A673 (cell line): ENCODE results near the gene SEC14L6. TPM values are rescaled to one million over a fixed set of nuclear protein-coding genes. Genes with fewer than 3 reads are reported as not detected.
"Not testable (repeated sequence)": the region's sequence is repeated elsewhere in the genome, so short reads cannot be mapped to it uniquely, and the experiment has no call there.

ENCODE experiments used
- BruUV-seq: library from RNA; stranded (reverse); fragments of 400-500 nt; replicated peaks from 2 replicates; lab custom pipeline; 2021; lab: Mats Ljungman, UMichigan
- CTCF ChIA-PET: fragments of 300-600 bp; sonication (Branson Sonifier 250); formaldehyde crosslinking; loops from one replicate; lab custom pipeline; 2022; ENCODE audit warnings: antibody characterized with exemption; lab: Charles Lee
- POLR2A ChIA-PET: fragments of 300-600 bp; sonication (Branson Sonifier 250); formaldehyde crosslinking; loops from one replicate; lab custom pipeline; 2022; ENCODE audit warnings: antibody characterized with exemption; ENCODE audit not compliant: low non-redundant PET; lab: Charles Lee
- DNase-seq: peaks from one replicate; pipeline ENCODE4 v3.0.0-alpha.2; 2015; ENCODE audit warnings: low spot score
- H3K27ac ChIP-seq: fragments of 200-600 bp; sonication (generic); 2 replicates; pipeline ENCODE4 v1.5.1; 2016; ENCODE audit warnings: mixed run types, low read depth, mild to moderate bottlenecking, mixed read lengths, antibody characterized with exemption, low read length; ENCODE audit not compliant: poor library complexity, severe bottlenecking
- H3K27me3 ChIP-seq: fragments of 200-600 bp; sonication (generic); replicated peaks from 2 replicates; pipeline ENCODE4 v1.6.1; 2017; ENCODE audit warnings: mixed run types, low read depth, mild to moderate bottlenecking, mixed read lengths, antibody characterized with exemption, low read length; ENCODE audit not compliant: insufficient read depth, poor library complexity
- H3K36me3 ChIP-seq: fragments of 200-600 bp; sonication (generic); 2 replicates; pipeline ENCODE4 v1.6.1; 2016; ENCODE audit warnings: mixed run types, mild to moderate bottlenecking, mixed read lengths, antibody characterized with exemption, low read length; ENCODE audit not compliant: insufficient read depth, poor library complexity, severe bottlenecking
- H3K4me1 ChIP-seq: fragments of 200-600 bp; sonication (generic); 2 replicates; pipeline ENCODE4 v1.6.1; 2017; ENCODE audit warnings: mixed run types, mild to moderate bottlenecking, mixed read lengths, antibody characterized with exemption, low read length; ENCODE audit not compliant: insufficient read depth, poor library complexity, severe bottlenecking
- H3K4me3 ChIP-seq: fragments of 200-600 bp; sonication (generic); 2 replicates; pipeline ENCODE4 v1.5.1; 2016; ENCODE audit warnings: low read depth, mixed run types, mild to moderate bottlenecking, mixed read lengths, low read length; ENCODE audit not compliant: poor library complexity, severe bottlenecking
- H3K9me3 ChIP-seq: fragments of 200-600 bp; sonication (generic); 2 replicates; pipeline ENCODE4 v1.6.1; 2016; ENCODE audit warnings: mixed run types, low read depth, mild to moderate bottlenecking, mixed read lengths, antibody characterized with exemption, low read length; ENCODE audit not compliant: poor library complexity, severe bottlenecking
- EZH2 ChIP-seq: fragments of 200-600 bp; sonication (generic); IDR thresholded peaks from 2 replicates; pipeline ENCODE4 v1.6.1; 2017; ENCODE audit warnings: borderline replicate concordance, low read depth, mild to moderate bottlenecking, mixed read lengths, antibody characterized with exemption, low read length; ENCODE audit not compliant: poor library complexity, severe bottlenecking
- intact Hi-C: fragments of 100-400 bp; cut with micrococcal nuclease; formaldehyde crosslinking; loops from one replicate; pipeline ENCODE4 v1.10.0; 2022; ENCODE audit not compliant: unreplicated experiment
- total RNA-seq: library from RNA; stranded (reverse); gene quantifications from 2 replicates; pipeline ENCODE4 v1.2.3, GENCODE V29; 2021
- TF ChIP-seq, protein P1 (sequence below): fragments of 300-800, 200-600 bp; sonication (generic); conservative IDR thresholded peaks from 2 replicates; pipeline ENCODE4 v1.5.1; 2017; ENCODE audit warnings: low read depth, mild to moderate bottlenecking, antibody characterized with exemption, low read length, moderate library complexity, mixed read lengths

Gene SEC14L6
- total RNA-seq, 1 experiment from 2014 or later, result not detected

DNA sequence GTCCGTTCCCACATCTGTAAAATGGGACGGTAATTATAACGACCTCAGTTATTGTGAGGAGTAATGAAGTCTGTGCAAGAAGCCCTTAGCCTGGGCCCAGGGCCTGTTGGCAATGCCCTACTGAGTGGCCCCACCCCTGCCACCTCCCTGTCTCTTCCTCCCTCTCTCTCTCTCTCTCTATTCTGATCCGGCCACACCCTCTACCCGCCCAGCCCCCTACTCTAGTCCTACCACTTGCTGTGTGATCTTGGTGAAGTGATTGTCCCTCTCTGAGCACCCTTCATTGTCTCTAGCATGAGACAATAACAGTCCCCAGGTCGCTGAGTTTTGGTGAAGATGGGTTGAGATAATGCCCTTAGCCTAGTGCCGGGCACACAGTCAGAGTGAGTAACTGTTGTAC lies 7.4 kb upstream of the SEC14L6 start:
- H3K9me3 ChIP-seq, result no peaks in the 10 kb centered on the region
- BruUV-seq, result no TSS peak
- intact Hi-C loops, result no loop called here

DNA sequence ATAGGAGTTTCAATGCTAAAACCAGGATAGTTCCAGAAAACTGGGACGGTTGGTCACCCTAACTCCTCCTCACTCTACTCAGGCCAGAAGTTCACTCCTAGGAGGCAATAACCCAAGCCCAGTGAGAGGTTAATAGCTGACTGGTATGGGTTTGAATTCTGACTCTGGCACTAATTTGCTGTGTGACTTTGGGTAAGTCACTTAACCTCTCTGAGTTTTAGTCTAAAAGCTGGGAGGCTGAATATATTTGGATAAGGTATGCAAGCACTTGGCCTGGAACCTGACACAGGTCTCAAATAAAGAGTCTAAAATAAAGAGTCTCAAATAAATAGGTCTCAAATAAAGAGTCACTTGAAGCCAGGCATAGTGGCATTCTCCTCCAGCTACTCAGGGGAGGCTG lies 6.2 kb upstream of the SEC14L6 start:
- CTCF ChIA-PET, result no interaction called here
- H3K36me3 ChIP-seq, result no peaks in the 10 kb centered on the region

More for the DNA sequence above, 7.4 kb upstream of the SEC14L6 start:
- no peaks in the 10 kb centered on the region for H3K36me3 ChIP-seq
- no peak overlapping the region for H3K27ac ChIP-seq
- ChIA-PET POLR2A (no interaction called here), CTCF (no interaction called here)
- H3K4me1 ChIP-seq, result no peaks in the 10 kb centered on the region
- DNase-seq, result no peak
- H3K27me3 ChIP-seq, result no peaks in the 10 kb centered on the region
- TF ChIP-seq, protein P1, sequence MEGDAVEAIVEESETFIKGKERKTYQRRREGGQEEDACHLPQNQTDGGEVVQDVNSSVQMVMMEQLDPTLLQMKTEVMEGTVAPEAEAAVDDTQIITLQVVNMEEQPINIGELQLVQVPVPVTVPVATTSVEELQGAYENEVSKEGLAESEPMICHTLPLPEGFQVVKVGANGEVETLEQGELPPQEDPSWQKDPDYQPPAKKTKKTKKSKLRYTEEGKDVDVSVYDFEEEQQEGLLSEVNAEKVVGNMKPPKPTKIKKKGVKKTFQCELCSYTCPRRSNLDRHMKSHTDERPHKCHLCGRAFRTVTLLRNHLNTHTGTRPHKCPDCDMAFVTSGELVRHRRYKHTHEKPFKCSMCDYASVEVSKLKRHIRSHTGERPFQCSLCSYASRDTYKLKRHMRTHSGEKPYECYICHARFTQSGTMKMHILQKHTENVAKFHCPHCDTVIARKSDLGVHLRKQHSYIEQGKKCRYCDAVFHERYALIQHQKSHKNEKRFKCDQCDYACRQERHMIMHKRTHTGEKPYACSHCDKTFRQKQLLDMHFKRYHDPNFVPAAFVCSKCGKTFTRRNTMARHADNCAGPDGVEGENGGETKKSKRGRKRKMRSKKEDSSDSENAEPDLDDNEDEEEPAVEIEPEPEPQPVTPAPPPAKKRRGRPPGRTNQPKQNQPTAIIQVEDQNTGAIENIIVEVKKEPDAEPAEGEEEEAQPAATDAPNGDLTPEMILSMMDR, result no peak
- no peak for TF ChIP-seq EZH2
- no peak overlapping the region for H3K4me3 ChIP-seq

DNA sequence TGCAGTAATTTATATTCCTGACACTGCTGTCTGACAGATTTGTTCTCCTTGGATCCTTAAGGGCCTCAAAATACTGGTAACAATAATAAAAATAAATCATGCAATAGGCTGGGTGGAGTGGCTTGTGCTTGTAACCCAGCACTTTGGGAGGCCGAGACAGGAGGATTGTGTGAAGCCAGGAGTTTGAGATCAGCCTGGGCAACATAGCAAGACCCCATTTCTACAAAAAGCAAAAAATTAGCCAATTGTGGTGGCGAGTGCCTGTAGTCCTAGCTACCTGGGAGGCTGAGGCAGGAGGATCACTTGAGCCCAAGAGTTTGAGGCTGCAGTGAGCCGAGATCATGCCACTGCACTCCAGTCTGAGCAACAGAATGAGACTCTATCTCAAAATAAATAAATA lies 5.3 kb upstream of the SEC14L6 start:
- H3K9me3 ChIP-seq, POLR2A ChIA-PET, H3K4me1 ChIP-seq, H3K4me3 ChIP-seq, CTCF ChIA-PET, H3K36me3 ChIP-seq, intact Hi-C loops, DNase-seq, H3K27me3 ChIP-seq, BruUV-seq, H3K27ac ChIP-seq: not testable (repeated sequence)

More for the DNA sequence above, 6.2 kb upstream of the SEC14L6 start:
- no peak overlapping the region for H3K4me3 ChIP-seq
- H3K27ac ChIP-seq, result no peak overlapping the region
- no TSS peak for BruUV-seq
- H3K9me3 ChIP-seq, result no peaks in the 10 kb centered on the region
- H3K27me3 ChIP-seq, result no peaks in the 10 kb centered on the region
- POLR2A ChIA-PET, result no interaction called here
- H3K4me1 ChIP-seq, result no peaks in the 10 kb centered on the region
- intact Hi-C loops, result no loop called here
- TF ChIP-seq EZH2, result no peak
- TF ChIP-seq, protein P1, result no peak
- DNase-seq, result no peak

DNA sequence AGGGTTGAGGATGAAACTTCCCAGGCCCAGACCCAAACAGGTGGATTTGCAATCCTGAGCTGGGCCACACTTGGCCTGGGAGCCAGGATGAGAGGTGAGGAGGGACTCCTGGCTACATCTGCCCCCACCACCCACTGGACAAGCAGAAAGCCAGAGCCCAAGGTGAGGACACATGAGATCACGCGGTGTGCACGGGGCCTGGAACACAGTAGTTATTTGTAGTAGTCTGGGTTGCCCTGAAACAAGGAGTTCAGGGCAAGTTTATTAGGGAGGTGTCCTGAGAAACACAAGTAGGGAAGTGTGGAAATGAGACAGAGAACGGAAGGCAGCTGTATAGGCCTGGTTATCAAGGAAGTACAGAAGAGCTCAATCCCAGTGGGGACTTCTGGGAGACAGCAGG lies 647 bp upstream of the SEC14L6 start:
- intact Hi-C loops, result no loop called here
- Histone ChIP-seq H3K4me3 (no peak overlapping the region), H3K27me3 (peaks cover 4% of the 10 kb centered on the region), H3K36me3 (no peaks in the 10 kb centered on the region), H3K27ac (no peak overlapping the region), H3K9me3 (no peaks in the 10 kb centered on the region), H3K4me1 (no peaks in the 10 kb centered on the region)
- ChIA-PET CTCF (no interaction called here), POLR2A (no interaction called here)
- no TSS peak for BruUV-seq
- no peak for DNase-seq
- TF ChIP-seq, protein P1, result no peak
- no peak for TF ChIP-seq EZH2
